ENCODE measurements around the gene PLA2G2F. TPM values are rescaled to one million over a fixed set of nuclear protein-coding genes. Genes with fewer than 3 reads are reported as not detected.

PLA2G2F gene
- total RNA-seq, 1 donor, result not detected

- H3K4me1 ChIP-seq (ENCODE audit: insufficient read depth, low read length), result peaks cover 13% of the 10 kb centered on the region
- DNase-seq (ENCODE audit: insufficient read length, low spot score, missing footprints), result peak; percentile 55
- TF ChIP-seq CTCF (IDR thresholded peaks at IDR 0.05; ENCODE audit: extremely low read depth, low read depth, low read length), result no peak
- H3K27ac ChIP-seq (ENCODE audit: low read depth, low read length), result no peak overlapping the region
- peaks cover 5% of the 10 kb centered on the region for H3K27me3 ChIP-seq (ENCODE audit: insufficient read depth, low read length)
- H3K4me2 ChIP-seq (ENCODE audit: insufficient read depth, low read length), result no peak overlapping the region
- no peaks in the 10 kb centered on the region for H3K9me3 ChIP-seq (ENCODE audit: low read depth, low read length)
- H3K79me2 ChIP-seq (ENCODE audit: insufficient read depth, low read length), result no peaks in the 10 kb centered on the region
- H3K4me3 ChIP-seq (ENCODE audit: insufficient read depth, low read length), result no peak overlapping the region
- no peaks in the 10 kb centered on the region for H4K20me1 ChIP-seq (ENCODE audit: insufficient read depth, low read length)
- no peaks in the 10 kb centered on the region for H3K36me3 ChIP-seq (ENCODE audit: insufficient read depth, low read length)
- H2AFZ ChIP-seq (ENCODE audit: low read length), result no peak overlapping the region
Observed at GRCh38 chr1:20148571-20149500, 9.7 kb downstream of the PLA2G2F start.

GRCh38 chr1:20149601-20150325 is 10.6 kb downstream of the PLA2G2F start:
- peaks cover 13% of the 10 kb centered on the region for H3K4me1 ChIP-seq (ENCODE audit: insufficient read depth, low read length)
- no peak for TF ChIP-seq CTCF (IDR thresholded peaks at IDR 0.05; ENCODE audit: extremely low read depth, low read depth, low read length)
- no peak overlapping the region for H3K27ac ChIP-seq (ENCODE audit: low read depth, low read length)
- H3K4me3 ChIP-seq (ENCODE audit: insufficient read depth, low read length), result no peak overlapping the region
- peak; percentile 73 for DNase-seq (ENCODE audit: insufficient read length, low spot score, missing footprints)
- H2AFZ ChIP-seq (ENCODE audit: low read length), result no peak overlapping the region
- H3K9me3 ChIP-seq (ENCODE audit: low read depth, low read length), result no peaks in the 10 kb centered on the region
- H3K27me3 ChIP-seq (ENCODE audit: insufficient read depth, low read length), result peaks cover 3% of the 10 kb centered on the region
- no peak overlapping the region for H3K4me2 ChIP-seq (ENCODE audit: insufficient read depth, low read length)
- no peaks in the 10 kb centered on the region for H3K79me2 ChIP-seq (ENCODE audit: insufficient read depth, low read length)
- no peaks in the 10 kb centered on the region for H4K20me1 ChIP-seq (ENCODE audit: insufficient read depth, low read length)
- no peaks in the 10 kb centered on the region for H3K36me3 ChIP-seq (ENCODE audit: insufficient read depth, low read length)

- Histone ChIP-seq H3K4me1 (ENCODE audit: insufficient read depth, low read length) (peaks cover 13% of the 10 kb centered on the region), H3K9me3 (ENCODE audit: low read depth, low read length) (no peaks in the 10 kb centered on the region), H3K27me3 (ENCODE audit: insufficient read depth, low read length) (peaks cover 3% of the 10 kb centered on the region), H3K4me3 (ENCODE audit: insufficient read depth, low read length) (no peak overlapping the region), H3K79me2 (ENCODE audit: insufficient read depth, low read length) (no peaks in the 10 kb centered on the region), H2AFZ (ENCODE audit: low read length) (no peak overlapping the region), H3K4me2 (ENCODE audit: insufficient read depth, low read length) (no peak overlapping the region), H3K36me3 (ENCODE audit: insufficient read depth, low read length) (no peaks in the 10 kb centered on the region), H3K27ac (ENCODE audit: low read depth, low read length) (no peak overlapping the region), H4K20me1 (ENCODE audit: insufficient read depth, low read length) (no peaks in the 10 kb centered on the region)
- no peak for DNase-seq (ENCODE audit: insufficient read length, low spot score, missing footprints)
- TF ChIP-seq CTCF (IDR thresholded peaks at IDR 0.05; ENCODE audit: extremely low read depth, low read depth, low read length), result no peak
Observed at GRCh38 chr1:20150326-20150705, 11.2 kb downstream of the PLA2G2F start.

GRCh38 chr1:20150969-20151368 is 11.8 kb downstream of the PLA2G2F start:
- no peak overlapping the region for H3K4me3 ChIP-seq (ENCODE audit: insufficient read depth, low read length)
- no peaks in the 10 kb centered on the region for H3K36me3 ChIP-seq (ENCODE audit: insufficient read depth, low read length)
- no peak overlapping the region for H3K27ac ChIP-seq (ENCODE audit: low read depth, low read length)
- no peaks in the 10 kb centered on the region for H3K9me3 ChIP-seq (ENCODE audit: low read depth, low read length)
- TF ChIP-seq CTCF (IDR thresholded peaks at IDR 0.05; ENCODE audit: extremely low read depth, low read depth, low read length), result no peak
- no peaks in the 10 kb centered on the region for H3K79me2 ChIP-seq (ENCODE audit: insufficient read depth, low read length)
- DNase-seq (ENCODE audit: insufficient read length, low spot score, missing footprints), result peak; percentile 78
- H3K4me2 ChIP-seq (ENCODE audit: insufficient read depth, low read length), result no peak overlapping the region
- peaks cover 13% of the 10 kb centered on the region for H3K4me1 ChIP-seq (ENCODE audit: insufficient read depth, low read length)
- H3K27me3 ChIP-seq (ENCODE audit: insufficient read depth, low read length), result peaks cover 3% of the 10 kb centered on the region
- no peaks in the 10 kb centered on the region for H4K20me1 ChIP-seq (ENCODE audit: insufficient read depth, low read length)
- H2AFZ ChIP-seq (ENCODE audit: low read length), result no peak overlapping the region

Data from osteoblast (primary cell).